Neural progenitor cell (in vitro differentiated cells): Measurements from ENCODE around the gene MRPL17. TPM values are rescaled to one million over a fixed set of nuclear protein-coding genes. Genes with fewer than 3 reads are reported as not detected.

Experiments used
- DNase-seq: peaks from one replicate; pipeline ENCODE4 v3.0.0-alpha.2; 2016; ENCODE audit warnings: low spot score
- H2AFZ ChIP-seq: fragments of 200-600 bp; sonication (generic); replicated peaks from 2 replicates; pipeline ENCODE4 v1.6.1; 2016; ENCODE audit warnings: antibody characterized with exemption
- H3F3A ChIP-seq: fragments of 200-600 bp; sonication (generic); 2 replicates; pipeline ENCODE4 v1.6.1; 2016; ENCODE audit warnings: antibody characterized with exemption, low read depth
- H3K27ac ChIP-seq: fragments of 200-600 bp; sonication (generic); 2 replicates; pipeline ENCODE4 v1.5.1; 2016; ENCODE audit warnings: mild to moderate bottlenecking
- H3K27me3 ChIP-seq: fragments of 200-600 bp; sonication (generic); 2 replicates; pipeline ENCODE4 v1.6.1; 2016; ENCODE audit warnings: mild to moderate bottlenecking, moderate library complexity
- H3K36me3 ChIP-seq: fragments of 200-600 bp; sonication (generic); 2 replicates; pipeline ENCODE4 v1.5.1; 2016
- H3K4me1 ChIP-seq: fragments of 200-600 bp; sonication (generic); 2 replicates; pipeline ENCODE4 v1.6.1; 2016; ENCODE audit warnings: mixed run types
- H3K4me2 ChIP-seq: fragments of 200-600 bp; sonication (generic); 2 replicates; pipeline ENCODE4 v1.6.1; 2016
- H3K4me3 ChIP-seq: fragments of 200-600 bp; sonication (generic); 2 replicates; pipeline ENCODE4 v1.5.1; 2016
- H3K79me2 ChIP-seq: fragments of 200-600 bp; sonication (generic); 2 replicates; pipeline ENCODE4 v1.6.1; 2016; ENCODE audit warnings: low read depth
- H3K9ac ChIP-seq: fragments of 200-600 bp; sonication (generic); 2 replicates; pipeline ENCODE4 v1.6.1; 2016
- H3K9me3 ChIP-seq: fragments of 200-600 bp; sonication (generic); 2 replicates; pipeline ENCODE4 v1.5.1; 2016; ENCODE audit warnings: low read depth
- H4K20me1 ChIP-seq: fragments of 200-600 bp; sonication (generic); 2 replicates; pipeline ENCODE4 v1.6.1; 2016; ENCODE audit warnings: low read depth
- H3K27ac Mint-ChIP-seq: 3 replicates; pipeline ENCODE4 v1.8.0; 2021; ENCODE audit warnings: mixed read lengths
- H3K27me3 Mint-ChIP-seq: 2 replicates; pipeline ENCODE4 v1.8.0; 2022; ENCODE audit warnings: low read depth, mild to moderate bottlenecking, inconsistent platforms, moderate library complexity, mixed read lengths; ENCODE audit not compliant: insufficient read depth
- H3K36me3 Mint-ChIP-seq: 3 replicates; pipeline ENCODE4 v1.8.0; 2021; ENCODE audit warnings: mixed read lengths
- H3K4me1 Mint-ChIP-seq: 3 replicates; pipeline ENCODE4 v1.8.0; 2021; ENCODE audit warnings: mixed read lengths
- H3K4me3 Mint-ChIP-seq: 3 replicates; pipeline ENCODE4 v1.8.0; 2021; ENCODE audit warnings: mild to moderate bottlenecking, moderate library complexity, mixed read lengths
- H3K9me3 Mint-ChIP-seq: 3 replicates; pipeline ENCODE4 v1.8.0; 2020; ENCODE audit warnings: mixed read lengths
- EZH2 ChIP-seq: fragments of 200-600 bp; sonication (generic); IDR thresholded peaks from 2 replicates; pipeline ENCODE4 v1.6.1; 2017; ENCODE audit warnings: antibody characterized with exemption, mild to moderate bottlenecking, moderate library complexity
- EZH2phosphoT487 ChIP-seq: fragments of 200-600 bp; sonication (generic); IDR thresholded peaks from 2 replicates; pipeline ENCODE4 v1.6.1; 2017; ENCODE audit warnings: antibody characterized with exemption
- total RNA-seq: library from RNA; depleted of rRNA; stranded (reverse); fragments of >200 nt; gene quantifications from 2 replicates; pipeline ENCODE4 v1.2.3, GENCODE V29; 2015; ENCODE audit warnings: low replicate concordance
- TF ChIP-seq, protein P1 (sequence below): fragments of 200-600 bp; sonication (generic); IDR thresholded peaks from 2 replicates; pipeline ENCODE4 v1.5.1; 2017; ENCODE audit warnings: antibody characterized with exemption, mild to moderate bottlenecking

MRPL17 gene
- total RNA-seq, 1 donor from 2014 or later, result 24.3 TPM

DNA sequence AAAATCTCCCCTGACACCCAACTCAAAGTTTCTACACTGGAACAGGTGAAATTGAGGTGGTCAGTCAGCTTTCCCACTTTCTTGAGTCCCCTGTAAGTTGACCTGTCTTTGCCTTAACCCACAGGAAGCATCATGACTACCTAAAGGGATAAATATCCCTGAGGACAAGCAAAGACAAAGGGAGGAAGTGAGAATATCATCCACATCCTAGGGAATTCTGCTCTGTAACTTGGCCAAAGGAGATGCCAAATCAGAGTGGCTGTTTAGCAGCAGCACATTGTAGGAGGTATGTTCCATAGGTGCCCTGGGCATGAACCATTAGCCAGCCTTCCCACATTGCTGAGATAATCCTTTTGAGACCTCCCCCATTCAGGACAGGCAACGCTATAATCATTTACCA, 40.9 kb upstream of the MRPL17 start:
- TF ChIP-seq EZH2phosphoT487 (no peak), EZH2 (no peak)
- TF ChIP-seq, protein P1, sequence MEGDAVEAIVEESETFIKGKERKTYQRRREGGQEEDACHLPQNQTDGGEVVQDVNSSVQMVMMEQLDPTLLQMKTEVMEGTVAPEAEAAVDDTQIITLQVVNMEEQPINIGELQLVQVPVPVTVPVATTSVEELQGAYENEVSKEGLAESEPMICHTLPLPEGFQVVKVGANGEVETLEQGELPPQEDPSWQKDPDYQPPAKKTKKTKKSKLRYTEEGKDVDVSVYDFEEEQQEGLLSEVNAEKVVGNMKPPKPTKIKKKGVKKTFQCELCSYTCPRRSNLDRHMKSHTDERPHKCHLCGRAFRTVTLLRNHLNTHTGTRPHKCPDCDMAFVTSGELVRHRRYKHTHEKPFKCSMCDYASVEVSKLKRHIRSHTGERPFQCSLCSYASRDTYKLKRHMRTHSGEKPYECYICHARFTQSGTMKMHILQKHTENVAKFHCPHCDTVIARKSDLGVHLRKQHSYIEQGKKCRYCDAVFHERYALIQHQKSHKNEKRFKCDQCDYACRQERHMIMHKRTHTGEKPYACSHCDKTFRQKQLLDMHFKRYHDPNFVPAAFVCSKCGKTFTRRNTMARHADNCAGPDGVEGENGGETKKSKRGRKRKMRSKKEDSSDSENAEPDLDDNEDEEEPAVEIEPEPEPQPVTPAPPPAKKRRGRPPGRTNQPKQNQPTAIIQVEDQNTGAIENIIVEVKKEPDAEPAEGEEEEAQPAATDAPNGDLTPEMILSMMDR, result no peak
- no peaks in the 10 kb centered on the region for H3K4me1 Mint-ChIP-seq
- H3K27ac ChIP-seq, result no peak overlapping the region

DNA sequence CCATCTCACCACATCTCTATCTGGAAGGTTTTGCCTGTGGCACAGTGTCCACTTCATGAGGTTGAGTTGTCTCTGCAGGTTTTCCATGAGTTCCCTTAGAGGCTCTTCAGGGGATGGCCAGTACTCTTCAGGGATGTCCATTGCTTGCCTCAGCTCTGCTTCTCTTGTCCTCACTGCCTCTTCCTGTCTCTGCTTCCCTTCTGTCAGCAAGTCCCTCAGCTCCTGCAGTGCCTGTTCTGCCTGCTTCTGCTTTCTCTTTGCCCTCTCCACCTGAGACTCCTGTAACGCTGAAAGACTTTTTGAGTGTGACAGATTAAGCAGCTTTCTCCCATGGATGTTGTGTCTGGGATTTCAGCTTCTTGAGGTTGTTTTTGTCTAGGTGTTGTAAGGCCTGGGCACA, 38.2 kb upstream of the MRPL17 start:
- Mint-ChIP-seq H3K27me3 (peaks cover 2% of the 10 kb centered on the region), H3K9me3 (no peaks in the 10 kb centered on the region), H3K27ac (no peak overlapping the region), H3K4me1 (no peaks in the 10 kb centered on the region), H3K36me3 (no peaks in the 10 kb centered on the region), H3K4me3 (no peak overlapping the region)
- Histone ChIP-seq H3F3A (no peaks in the 10 kb centered on the region), H3K4me3 (no peak overlapping the region), H3K79me2 (no peaks in the 10 kb centered on the region), H2AFZ (no peak overlapping the region), H3K27me3 (no peaks in the 10 kb centered on the region), H3K9ac (no peak overlapping the region), H3K4me1 (no peaks in the 10 kb centered on the region), H4K20me1 (no peaks in the 10 kb centered on the region), H3K4me2 (no peak overlapping the region), H3K27ac (no peak overlapping the region), H3K36me3 (no peaks in the 10 kb centered on the region), H3K9me3 (no peaks in the 10 kb centered on the region)
- no peak for DNase-seq
- TF ChIP-seq EZH2phosphoT487, result no peak

More for the DNA sequence above, 40.9 kb upstream of the MRPL17 start:
- H3K4me1 ChIP-seq, result no peaks in the 10 kb centered on the region
- H3K36me3 ChIP-seq, result no peaks in the 10 kb centered on the region
- Mint-ChIP-seq H3K4me3 (no peak overlapping the region), H3K27ac (no peak overlapping the region), H3K27me3 (no peaks in the 10 kb centered on the region), H3K36me3 (no peaks in the 10 kb centered on the region), H3K9me3 (no peaks in the 10 kb centered on the region)
- H3F3A ChIP-seq, result no peaks in the 10 kb centered on the region
- H3K9me3 ChIP-seq, result no peaks in the 10 kb centered on the region
- no peak overlapping the region for H3K9ac ChIP-seq
- H3K4me2 ChIP-seq, result no peak overlapping the region
- no peak overlapping the region for H2AFZ ChIP-seq
- H3K4me3 ChIP-seq, result no peak overlapping the region
- no peak for DNase-seq
- no peaks in the 10 kb centered on the region for H3K27me3 ChIP-seq
- no peaks in the 10 kb centered on the region for H4K20me1 ChIP-seq
- no peaks in the 10 kb centered on the region for H3K79me2 ChIP-seq

DNA sequence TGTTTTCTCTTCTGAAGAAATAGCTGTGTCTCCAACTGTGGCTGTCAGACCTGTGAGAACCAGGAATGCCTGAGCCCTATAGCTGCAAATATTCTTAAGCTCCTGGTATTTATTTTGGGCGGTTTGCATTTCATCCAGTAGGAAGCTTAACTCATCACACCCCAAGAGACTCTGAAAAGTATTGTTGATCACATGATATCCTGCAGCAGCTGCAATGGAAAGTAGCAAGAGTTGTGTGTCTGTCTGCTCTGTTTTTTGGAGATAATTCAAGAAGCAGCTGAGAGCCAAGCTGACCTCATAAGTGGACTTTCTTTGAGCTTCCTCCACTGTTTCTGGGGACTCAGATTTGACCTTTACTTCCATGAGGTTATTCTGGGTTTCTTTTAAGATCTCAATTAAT, 36.4 kb upstream of the MRPL17 start:
- H3K4me1 Mint-ChIP-seq, result no peaks in the 10 kb centered on the region
- H3K27me3 Mint-ChIP-seq, result peaks cover 2% of the 10 kb centered on the region
- no peak overlapping the region for H2AFZ ChIP-seq
- no peaks in the 10 kb centered on the region for H3K79me2 ChIP-seq
- H3K36me3 Mint-ChIP-seq, result no peaks in the 10 kb centered on the region
- TF ChIP-seq EZH2 (no peak), EZH2phosphoT487 (no peak)
- TF ChIP-seq, protein P1, result no peak
- no peaks in the 10 kb centered on the region for H3K9me3 ChIP-seq
- no peaks in the 10 kb centered on the region for H3K9me3 Mint-ChIP-seq
- no peak overlapping the region for H3K4me3 Mint-ChIP-seq
- H3K4me2 ChIP-seq, result no peak overlapping the region
- H3K27ac Mint-ChIP-seq, result no peak overlapping the region
- H3K27me3 ChIP-seq, result no peaks in the 10 kb centered on the region
- no peak for DNase-seq
- H4K20me1 ChIP-seq, result no peaks in the 10 kb centered on the region
- H3K4me1 ChIP-seq, result no peaks in the 10 kb centered on the region
- H3F3A ChIP-seq, result no peaks in the 10 kb centered on the region
- no peak overlapping the region for H3K4me3 ChIP-seq
- no peaks in the 10 kb centered on the region for H3K36me3 ChIP-seq
- H3K27ac ChIP-seq, result no peak overlapping the region
- no peak overlapping the region for H3K9ac ChIP-seq

DNA sequence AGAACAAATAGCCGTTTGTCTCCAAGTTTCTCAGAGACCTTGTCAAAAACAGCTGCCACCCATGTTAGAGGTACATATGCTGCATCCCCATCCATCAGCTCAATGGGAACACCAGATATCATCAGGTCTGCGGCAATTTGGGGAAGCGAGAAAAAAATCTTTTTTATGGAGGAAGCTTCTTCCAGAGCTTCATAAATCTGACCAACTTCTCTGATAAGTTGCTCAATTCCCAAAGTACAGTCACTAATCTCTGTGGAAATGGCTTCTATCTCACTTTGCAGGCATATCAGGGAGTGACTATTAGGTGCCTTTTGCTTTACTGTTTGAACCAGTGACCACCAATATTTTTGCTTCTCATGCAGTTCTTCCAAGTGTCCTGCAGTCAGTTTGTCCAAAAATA, 34.3 kb upstream of the MRPL17 start:
- H3K36me3 Mint-ChIP-seq, result peaks cover under 1% of the 10 kb centered on the region
- no peaks in the 10 kb centered on the region for H3K4me1 Mint-ChIP-seq
- TF ChIP-seq, protein P1, result no peak
- no peaks in the 10 kb centered on the region for H4K20me1 ChIP-seq
- no peak overlapping the region for H3K27ac ChIP-seq
- no peaks in the 10 kb centered on the region for H3F3A ChIP-seq
- H3K27ac Mint-ChIP-seq, result no peak overlapping the region
- H3K9me3 ChIP-seq, result no peaks in the 10 kb centered on the region
- no peak overlapping the region for H3K9ac ChIP-seq
- peaks cover 2% of the 10 kb centered on the region for H3K27me3 Mint-ChIP-seq
- no peaks in the 10 kb centered on the region for H3K4me1 ChIP-seq
- H3K4me3 Mint-ChIP-seq, result no peak overlapping the region
- no peak overlapping the region for H3K4me3 ChIP-seq
- no peak overlapping the region for H3K4me2 ChIP-seq
- DNase-seq, result no peak
- no peaks in the 10 kb centered on the region for H3K79me2 ChIP-seq
- no peaks in the 10 kb centered on the region for H3K36me3 ChIP-seq
- H2AFZ ChIP-seq, result no peak overlapping the region
- H3K9me3 Mint-ChIP-seq, result peaks cover 1% of the 10 kb centered on the region
- no peaks in the 10 kb centered on the region for H3K27me3 ChIP-seq
